Measurements from ENCODE around the gene ASB17.

- TF ChIP-seq EP300 (IDR thresholded peaks at IDR 0.05) (no peak), POLR2A (IDR thresholded peaks at IDR 0.05) (no peak)
- TF ChIP-seq, protein P1, sequence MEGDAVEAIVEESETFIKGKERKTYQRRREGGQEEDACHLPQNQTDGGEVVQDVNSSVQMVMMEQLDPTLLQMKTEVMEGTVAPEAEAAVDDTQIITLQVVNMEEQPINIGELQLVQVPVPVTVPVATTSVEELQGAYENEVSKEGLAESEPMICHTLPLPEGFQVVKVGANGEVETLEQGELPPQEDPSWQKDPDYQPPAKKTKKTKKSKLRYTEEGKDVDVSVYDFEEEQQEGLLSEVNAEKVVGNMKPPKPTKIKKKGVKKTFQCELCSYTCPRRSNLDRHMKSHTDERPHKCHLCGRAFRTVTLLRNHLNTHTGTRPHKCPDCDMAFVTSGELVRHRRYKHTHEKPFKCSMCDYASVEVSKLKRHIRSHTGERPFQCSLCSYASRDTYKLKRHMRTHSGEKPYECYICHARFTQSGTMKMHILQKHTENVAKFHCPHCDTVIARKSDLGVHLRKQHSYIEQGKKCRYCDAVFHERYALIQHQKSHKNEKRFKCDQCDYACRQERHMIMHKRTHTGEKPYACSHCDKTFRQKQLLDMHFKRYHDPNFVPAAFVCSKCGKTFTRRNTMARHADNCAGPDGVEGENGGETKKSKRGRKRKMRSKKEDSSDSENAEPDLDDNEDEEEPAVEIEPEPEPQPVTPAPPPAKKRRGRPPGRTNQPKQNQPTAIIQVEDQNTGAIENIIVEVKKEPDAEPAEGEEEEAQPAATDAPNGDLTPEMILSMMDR (IDR thresholded peaks at IDR 0.05), result no peak
Measured at GRCh38 chr1:75879985-75880384, 52.2 kb downstream of the ASB17 start.

Data from ovary (tissue), 3 donors.